Myocyte (in vitro differentiated cells): ENCODE measurements around the gene ZNG1B. TPM values are rescaled to one million over a fixed set of nuclear protein-coding genes. Genes with fewer than 3 reads are reported as not detected.
"Not testable (repeated sequence)": the region's sequence is repeated elsewhere in the genome, so short reads cannot be mapped to it uniquely, and the experiment has no call there.

Source experiments
- DNase-seq: peaks from one replicate; pipeline ENCODE4 v3.0.0-alpha.2; 2012; ENCODE audit warnings: low read depth
- total RNA-seq: library from RNA; depleted of rRNA; stranded (reverse); fragments of >200 nt; gene quantifications from 2 replicates; pipeline ENCODE4 v1.2.3, GENCODE V29; 2014

ZNG1B gene
- total RNA-seq, 1 donor from 2014 or later, result 47.7 TPM

- peak; percentile 57 for DNase-seq
Measured at GRCh38 chr2:113503094-113504042, 65.9 kb downstream of the ZNG1B start.

DNA sequence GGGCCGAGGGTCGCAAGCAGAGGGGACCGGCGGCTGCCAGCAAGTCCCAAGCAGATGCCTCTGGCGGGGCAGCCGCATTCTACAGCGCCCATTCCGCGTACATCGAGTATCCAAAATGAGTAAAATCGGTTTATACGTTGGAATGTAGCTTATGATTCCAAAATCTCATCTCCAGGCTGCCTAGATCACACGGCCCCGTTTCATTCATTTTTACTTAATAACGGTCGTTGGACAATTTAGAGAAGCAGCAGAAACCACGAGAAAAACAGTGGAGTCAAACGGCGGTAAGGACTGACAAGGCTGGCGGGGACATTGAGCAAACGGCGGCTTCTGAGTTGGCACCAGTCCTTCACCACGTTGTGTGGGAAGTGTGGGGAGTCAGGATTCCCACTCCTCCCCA is 66.6 kb downstream of the ZNG1B start:
- DNase-seq, result peak; percentile 16

DNA sequence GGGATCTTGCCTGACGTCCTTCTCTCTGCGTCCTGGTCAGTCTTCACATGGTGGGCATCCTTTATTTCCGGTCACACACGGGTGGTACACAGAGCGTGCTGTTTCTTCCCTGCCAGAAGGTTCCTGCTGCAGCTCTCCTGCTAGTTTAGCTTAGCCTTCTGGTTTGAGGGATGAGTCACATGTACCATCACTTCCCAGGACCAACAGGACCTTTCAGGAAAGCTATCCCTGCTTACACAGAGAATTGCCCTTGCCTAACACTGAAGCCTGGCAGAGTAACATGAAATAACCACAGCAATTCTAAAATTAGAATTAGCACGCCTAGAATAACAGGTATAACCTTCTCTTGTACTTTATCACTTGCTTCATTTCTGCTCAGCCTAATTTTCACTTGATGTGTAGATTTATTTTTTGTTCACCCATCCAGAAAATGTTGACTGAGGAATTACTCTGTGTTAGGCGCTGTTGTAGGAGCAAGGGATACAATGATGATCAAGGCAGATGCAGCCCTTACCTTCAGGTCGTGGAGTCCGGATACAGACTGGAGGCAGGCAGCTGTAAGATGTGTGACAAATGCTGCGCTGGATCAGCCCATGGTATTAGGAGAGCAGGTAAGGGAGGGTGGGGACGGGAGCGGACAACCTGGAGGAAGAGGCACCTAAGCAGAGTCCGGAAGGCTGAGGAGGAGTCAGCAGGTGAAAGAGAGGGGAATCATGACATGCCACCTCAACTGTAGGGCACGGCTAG is 70.1 kb downstream of the ZNG1B start:
- DNase-seq, result not testable (repeated sequence)

DNA sequence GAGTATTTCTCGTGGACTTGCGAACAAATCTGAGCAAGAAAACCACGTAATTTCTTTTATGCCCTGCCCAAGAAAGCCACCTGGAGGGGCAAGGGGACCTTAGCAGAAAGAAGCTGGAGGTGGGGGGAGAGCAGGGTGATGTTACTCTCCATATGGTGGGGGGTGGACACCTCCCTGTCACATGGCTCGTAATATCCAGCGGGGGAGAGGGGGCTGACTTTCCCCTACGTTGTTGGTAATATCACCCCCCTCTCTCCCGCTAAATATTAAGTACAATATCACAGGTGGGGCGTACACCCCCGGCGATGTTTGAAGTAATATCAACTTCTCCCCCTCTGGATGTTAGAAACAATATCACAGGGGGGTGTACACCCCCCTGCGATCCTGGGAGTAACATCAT is 70.7 kb downstream of the ZNG1B start:
- not testable (repeated sequence) for DNase-seq

DNA sequence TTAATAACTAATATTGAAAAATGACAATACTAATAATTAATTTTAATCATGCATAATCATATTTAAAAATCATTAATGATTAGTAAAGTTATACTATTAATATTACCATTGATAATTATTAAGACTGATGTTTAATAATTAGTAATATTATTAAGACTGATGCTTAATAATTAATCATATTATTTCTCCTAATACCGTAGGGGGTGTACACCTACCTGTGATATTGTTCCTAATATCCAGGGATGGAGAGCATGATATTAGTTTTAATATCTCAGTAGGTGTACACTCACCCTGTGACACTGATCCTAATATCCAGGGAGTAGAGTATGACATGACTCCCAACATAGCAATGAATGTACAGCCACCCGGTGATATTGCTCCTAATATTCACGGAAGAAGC is 73.4 kb downstream of the ZNG1B start:
- not testable (repeated sequence) for DNase-seq

DNA sequence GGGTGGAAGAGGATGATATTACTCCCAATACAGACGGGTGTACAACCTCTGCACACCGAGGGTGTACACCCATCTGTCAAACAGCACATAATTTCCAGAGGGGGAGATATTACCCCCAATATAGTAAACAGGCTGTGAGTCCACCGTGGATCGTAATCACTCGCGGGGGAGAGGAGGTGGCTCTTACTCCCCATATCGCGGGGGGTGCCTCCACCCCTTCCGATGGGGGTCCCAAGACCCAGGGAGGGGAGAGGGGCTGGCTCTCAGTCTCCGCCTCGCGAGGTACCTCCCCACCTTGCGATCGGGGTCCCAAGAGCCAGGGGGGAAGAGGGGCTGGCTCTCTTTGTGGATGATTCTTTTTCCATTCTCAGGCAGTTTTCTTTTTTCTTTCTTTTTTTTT is 74.4 kb downstream of the ZNG1B start:
- DNase-seq, result not testable (repeated sequence)

GRCh38 chr2:113515457-113515856 is 78.0 kb downstream of the ZNG1B start:
- not testable (repeated sequence) for DNase-seq

GRCh38 chr2:113515995-113516394 is 78.5 kb downstream of the ZNG1B start:
- not testable (repeated sequence) for DNase-seq

- DNase-seq, result not testable (repeated sequence)
Measured at GRCh38 chr2:113517025-113517424, 79.5 kb downstream of the ZNG1B start.

- DNase-seq, result not testable (repeated sequence)
Measured at GRCh38 chr2:113520837-113521236, 83.3 kb downstream of the ZNG1B start.

DNA sequence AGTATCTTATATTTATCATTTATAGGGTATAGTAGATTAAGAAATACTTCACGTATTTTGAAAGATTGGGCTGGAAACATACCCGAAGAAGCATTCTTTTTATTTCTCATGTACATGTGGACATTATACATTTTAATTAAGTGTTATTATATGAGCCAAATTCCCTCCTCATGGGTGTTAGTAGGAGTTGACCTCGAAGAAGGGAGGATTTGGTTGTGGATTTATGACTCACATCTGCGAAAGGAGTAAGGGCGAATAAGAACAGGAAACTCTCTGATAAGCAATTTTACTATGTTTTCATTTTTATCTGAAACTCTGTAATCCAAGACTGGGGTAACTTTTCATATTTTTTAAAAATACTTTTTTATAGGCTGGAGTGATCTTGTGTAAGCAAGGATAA is 84.0 kb downstream of the ZNG1B start:
- not testable (repeated sequence) for DNase-seq

DNA sequence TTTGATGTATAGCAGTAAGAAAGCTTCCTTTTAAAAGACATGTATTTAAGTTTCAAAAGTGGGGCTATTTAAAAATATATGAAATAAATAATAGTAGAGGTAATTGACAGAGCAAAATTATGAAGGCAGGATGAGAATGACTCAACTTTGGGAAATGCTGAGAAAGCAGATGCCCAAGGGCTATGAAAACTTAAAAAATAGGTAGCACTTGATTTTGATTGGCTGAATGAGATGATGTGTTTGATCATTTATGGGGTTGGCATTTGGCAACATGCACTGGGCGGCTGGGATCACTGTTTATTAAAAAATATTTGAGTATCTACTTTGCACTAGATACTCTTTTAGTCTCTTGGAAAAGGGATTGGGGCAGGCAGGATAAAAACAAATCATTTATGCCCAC is 87.5 kb downstream of the ZNG1B start:
- not testable (repeated sequence) for DNase-seq

GRCh38 chr2:113527350-113528045 is 90.0 kb downstream of the ZNG1B start:
- not testable (repeated sequence) for DNase-seq

GRCh38 chr2:113528126-113528525 is 90.6 kb downstream of the ZNG1B start:
- DNase-seq, result not testable (repeated sequence)

GRCh38 chr2:113528904-113529303 is 91.4 kb downstream of the ZNG1B start:
- DNase-seq, result not testable (repeated sequence)

- DNase-seq, result not testable (repeated sequence)
Measured at GRCh38 chr2:113532991-113533390, 95.5 kb downstream of the ZNG1B start.

GRCh38 chr2:113536573-113536972 is 99.1 kb downstream of the ZNG1B start:
- not testable (repeated sequence) for DNase-seq

- not testable (repeated sequence) for DNase-seq
Measured at GRCh38 chr2:113540834-113541203, 103.3 kb downstream of the ZNG1B start.

- peak; percentile 51 for DNase-seq
Measured at GRCh38 chr2:113541204-113541975, 103.9 kb downstream of the ZNG1B start.

DNA sequence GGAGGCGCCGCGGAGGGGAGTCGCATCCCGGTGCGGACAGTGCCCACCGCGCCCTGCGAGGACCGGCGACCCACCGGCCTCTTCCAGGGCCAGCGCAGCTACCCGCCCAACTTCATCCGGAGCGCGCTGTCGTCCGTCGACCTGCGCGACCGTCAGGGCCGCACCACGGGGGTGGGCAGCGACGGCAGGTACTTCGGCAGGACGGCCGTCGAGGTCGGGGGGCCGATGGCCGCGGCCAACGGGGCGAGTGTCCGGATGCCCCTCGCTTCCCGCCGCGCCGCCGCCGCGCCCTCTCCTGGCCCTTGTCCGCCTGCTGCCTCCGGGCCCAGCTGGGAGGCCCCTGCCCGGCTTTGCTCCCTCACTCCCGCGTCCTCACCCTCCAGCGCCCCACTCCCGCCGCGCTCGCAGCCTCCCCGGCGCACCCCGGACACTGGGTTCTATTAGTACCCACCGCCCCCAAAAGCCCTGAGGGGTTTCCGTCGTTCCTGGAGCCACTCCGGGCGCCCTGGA is 104.5 kb downstream of the ZNG1B start:
- not testable (repeated sequence) for DNase-seq
